K562 (cell line): ENCODE results near the gene TEAD4. TPM values are rescaled to one million over a fixed set of nuclear protein-coding genes. Genes with fewer than 3 reads are reported as not detected.

Source experiments
- CTBP1 ChIP-seq: fragments of 450-650 bp; IDR thresholded peaks from 2 replicates; pipeline ENCODE4 v1.6.1; 2016; ENCODE audit warnings: borderline replicate concordance
- MCM7 ChIP-seq, 2 experiments: fragments of 450-650 bp; IDR thresholded peaks; 2 replicates each; pipeline ENCODE4 v1.6.1; 2016 to 2018
- SMARCA5 ChIP-seq: fragments of 450-650 bp; IDR thresholded peaks from 2 replicates; pipeline ENCODE4 v1.6.1; 2016
- ZNF507 ChIP-seq: conservative IDR thresholded peaks from 2 replicates; pipeline ENCODE4 v1.6.1; 2017; ENCODE audit warnings: missing genetic modification characterization, missing compliant biosample characterization
- polyA plus RNA-seq, 8 experiments: library from polyadenylated mRNA; depleted of rRNA in 4 of 8; stranded (reverse) in 5 of 8; unstranded in 3 of 8; fragments of >200 nt; fragmentation: Nextera tagmentation in 2 of 8; fragmentation: Illumina TruSeq in 1 of 8; extraction: Ambion mirVana in 2 of 8; extraction: Trizol in 1 of 8; gene quantifications; 2 replicates each; pipeline versions ENCODE4 v1.2.1 to v1.2.3, GENCODE V29; 2011 to 2014; ENCODE audit warnings: inconsistent platforms in 1 of 8, missing spikeins in 1 of 8
- total RNA-seq, 7 experiments: library from RNA; depleted of rRNA in 6 of 7; stranded (reverse); fragments of >200 nt in 6 of 7; fragmentation: Illumina TruSeq in 2 of 7; extraction: Trizol in 2 of 7; gene quantifications; 2 replicates each; pipeline versions ENCODE4 v1.2.1 to v1.2.3, GENCODE V29; 2011 to 2021; ENCODE audit warnings: low replicate concordance in 1 of 7
- TF ChIP-seq, protein P1 (sequence below): fragments of 450-650 bp; IDR thresholded peaks from 2 replicates; pipeline ENCODE4 v1.6.1; 2018; ENCODE audit not compliant: partially characterized antibody
- TF ChIP-seq, protein P2 (sequence below), 2 experiments: fragments of 250-450 bp in 1 of 2; fragments of 450-650 bp in 1 of 2; sonication (Bioruptor Pico) in 1 of 2; IDR thresholded peaks; 2 replicates each; pipeline versions ENCODE4 v1.6.1 to v1.8.0; 2016 to 2021; ENCODE audit warnings: mild to moderate bottlenecking in 2 of 2, moderate library complexity in 2 of 2, missing compliant biosample characterization in 1 of 2, missing genetic modification characterization in 1 of 2
- TF ChIP-seq, protein P3 (sequence below): fragments of 250-450 bp; sonication (Bioruptor Pico); IDR thresholded peaks from 2 replicates; pipeline ENCODE4 v1.8.0; 2022; ENCODE audit warnings: inconsistent platforms, mild to moderate bottlenecking, moderate library complexity, borderline replicate concordance

TEAD4 gene
- total and polyA plus RNA-seq, 9 of the 15 experiments (the other 6 are each of a cell fraction or from before 2014, with no cell fraction given) = 0.82 to 40.0 (median 17.0) TPM

DNA sequence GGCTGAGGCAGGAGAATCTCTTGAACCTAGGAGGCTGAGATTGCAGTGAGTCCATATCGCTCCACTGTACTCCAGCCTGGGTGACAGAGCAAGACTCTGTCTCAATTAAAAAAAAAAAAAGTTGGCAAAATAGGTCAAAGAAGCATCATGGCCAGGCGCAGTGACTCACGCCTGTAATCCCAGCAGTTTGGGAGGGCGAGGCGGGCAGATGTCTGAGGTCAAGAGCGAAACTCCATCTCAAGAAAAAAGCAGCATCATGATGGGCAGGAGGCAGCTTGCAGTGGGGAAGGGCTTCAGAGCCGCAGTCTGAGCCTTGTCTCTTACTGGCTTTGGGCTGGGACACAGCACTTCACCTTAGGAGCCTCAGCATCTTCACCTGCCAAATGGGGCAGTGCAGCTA, 21.4 kb downstream of the TEAD4 start (continued):
- TF ChIP-seq, protein P1, sequence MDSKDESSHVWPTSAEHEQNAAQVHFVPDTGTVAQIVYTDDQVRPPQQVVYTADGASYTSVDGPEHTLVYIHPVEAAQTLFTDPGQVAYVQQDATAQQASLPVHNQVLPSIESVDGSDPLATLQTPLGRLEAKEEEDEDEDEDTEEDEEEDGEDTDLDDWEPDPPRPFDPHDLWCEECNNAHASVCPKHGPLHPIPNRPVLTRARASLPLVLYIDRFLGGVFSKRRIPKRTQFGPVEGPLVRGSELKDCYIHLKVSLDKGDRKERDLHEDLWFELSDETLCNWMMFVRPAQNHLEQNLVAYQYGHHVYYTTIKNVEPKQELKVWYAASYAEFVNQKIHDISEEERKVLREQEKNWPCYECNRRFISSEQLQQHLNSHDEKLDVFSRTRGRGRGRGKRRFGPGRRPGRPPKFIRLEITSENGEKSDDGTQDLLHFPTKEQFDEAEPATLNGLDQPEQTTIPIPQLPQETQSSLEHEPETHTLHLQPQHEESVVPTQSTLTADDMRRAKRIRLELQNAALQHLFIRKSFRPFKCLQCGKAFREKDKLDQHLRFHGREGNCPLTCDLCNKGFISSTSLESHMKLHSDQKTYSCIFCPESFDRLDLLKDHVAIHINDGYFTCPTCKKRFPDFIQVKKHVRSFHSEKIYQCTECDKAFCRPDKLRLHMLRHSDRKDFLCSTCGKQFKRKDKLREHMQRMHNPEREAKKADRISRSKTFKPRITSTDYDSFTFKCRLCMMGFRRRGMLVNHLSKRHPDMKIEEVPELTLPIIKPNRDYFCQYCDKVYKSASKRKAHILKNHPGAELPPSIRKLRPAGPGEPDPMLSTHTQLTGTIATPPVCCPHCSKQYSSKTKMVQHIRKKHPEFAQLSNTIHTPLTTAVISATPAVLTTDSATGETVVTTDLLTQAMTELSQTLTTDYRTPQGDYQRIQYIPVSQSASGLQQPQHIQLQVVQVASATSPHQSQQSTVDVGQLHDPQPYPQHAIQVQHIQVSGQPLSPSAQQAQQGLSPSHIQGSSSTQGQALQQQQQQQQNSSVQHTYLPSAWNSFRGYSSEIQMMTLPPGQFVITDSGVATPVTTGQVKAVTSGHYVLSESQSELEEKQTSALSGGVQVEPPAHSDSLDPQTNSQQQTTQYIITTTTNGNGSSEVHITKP = no peak
- TF ChIP-seq SMARCA5 (no peak), ZNF507 (tag) (no peak), MCM7 (IDR thresholded peaks at IDR 0.05) (no peak), CTBP1 (no peak)
- TF ChIP-seq, protein P2, sequence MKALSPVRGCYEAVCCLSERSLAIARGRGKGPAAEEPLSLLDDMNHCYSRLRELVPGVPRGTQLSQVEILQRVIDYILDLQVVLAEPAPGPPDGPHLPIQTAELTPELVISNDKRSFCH (CRISPR knock-in tag; IDR thresholded peaks at IDR 0.05) = no peak
- TF ChIP-seq, protein P2 (tag; IDR thresholded peaks at IDR 0.05) = no peak
- TF ChIP-seq, protein P3, sequence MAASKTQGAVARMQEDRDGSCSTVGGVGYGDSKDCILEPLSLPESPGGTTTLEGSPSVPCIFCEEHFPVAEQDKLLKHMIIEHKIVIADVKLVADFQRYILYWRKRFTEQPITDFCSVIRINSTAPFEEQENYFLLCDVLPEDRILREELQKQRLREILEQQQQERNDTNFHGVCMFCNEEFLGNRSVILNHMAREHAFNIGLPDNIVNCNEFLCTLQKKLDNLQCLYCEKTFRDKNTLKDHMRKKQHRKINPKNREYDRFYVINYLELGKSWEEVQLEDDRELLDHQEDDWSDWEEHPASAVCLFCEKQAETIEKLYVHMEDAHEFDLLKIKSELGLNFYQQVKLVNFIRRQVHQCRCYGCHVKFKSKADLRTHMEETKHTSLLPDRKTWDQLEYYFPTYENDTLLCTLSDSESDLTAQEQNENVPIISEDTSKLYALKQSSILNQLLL (CRISPR knock-in tag) = no peak
